Amygdala (tissue), 56 donors: ENCODE data around the gene RFNG.

Experiments used
- DNase-seq, 56 donors: peaks; one replicate each; lab custom pipeline; 2025; lab: John Stamatoyannopoulos, UW

The RFNG gene

DNA sequence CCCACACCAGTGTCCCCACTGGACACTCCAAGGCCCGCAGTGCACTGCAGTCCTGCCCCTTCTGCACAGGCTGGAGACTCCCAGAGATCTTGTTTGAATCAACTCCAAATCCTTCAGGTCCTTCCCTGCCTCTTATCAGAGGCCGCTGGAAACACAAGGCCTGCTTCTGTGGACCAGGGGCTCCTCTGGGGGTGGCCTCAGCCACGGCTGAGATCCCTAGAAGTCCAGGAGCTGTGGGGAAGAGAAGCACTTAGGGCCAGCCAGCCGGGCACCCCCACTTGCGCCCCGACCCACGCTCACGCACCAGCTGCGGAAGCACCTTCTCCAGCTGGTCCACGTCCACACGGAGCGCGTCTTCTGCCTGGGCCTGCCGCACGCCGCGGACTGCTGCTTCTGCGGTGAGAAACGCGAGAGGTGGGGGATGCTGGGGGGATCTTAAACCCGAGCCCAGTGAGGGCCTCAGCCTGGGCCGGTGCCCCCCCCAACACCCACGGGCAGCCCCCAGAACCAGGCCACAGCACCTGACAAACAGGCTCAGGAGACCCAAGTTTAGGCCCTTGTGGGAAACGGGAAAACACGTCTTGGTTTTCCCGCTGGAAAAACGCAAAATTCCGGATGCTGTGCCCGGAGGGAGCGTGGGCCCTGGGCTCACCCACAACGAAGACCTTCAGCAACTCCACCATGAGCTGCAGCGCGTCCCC is 32.5 kb downstream of the RFNG start:
- DNase-seq = no peak

- DNase-seq = no peak
Observed at GRCh38 chr17:82018152-82018988, 33.2 kb downstream of the RFNG start.

DNA sequence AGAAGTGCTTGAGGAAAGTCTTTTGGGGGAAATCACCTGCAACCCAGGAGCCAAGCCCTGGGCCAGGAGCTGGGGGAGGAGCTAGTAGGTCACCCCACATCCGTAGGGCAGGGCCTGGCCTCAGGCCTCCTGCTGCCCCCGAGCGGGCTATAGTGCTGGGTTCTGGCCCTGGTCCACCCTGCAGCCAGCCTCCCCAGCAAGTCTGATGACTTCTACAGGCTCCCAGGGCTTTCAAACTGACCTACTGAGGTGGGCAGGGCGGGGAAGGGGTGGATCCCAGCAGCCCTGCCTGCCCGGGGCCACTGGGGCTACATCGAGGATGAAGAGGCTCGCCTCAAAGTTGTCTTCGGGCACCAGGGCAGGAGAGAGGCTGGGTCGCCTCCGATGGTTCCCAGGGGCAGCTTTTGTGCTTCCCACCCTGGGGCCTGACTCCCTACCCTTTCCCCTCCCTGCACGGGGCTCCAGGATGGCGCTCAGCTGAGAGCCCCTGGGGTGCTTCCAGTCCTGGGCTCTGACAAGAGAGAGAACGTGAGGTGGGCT is 33.9 kb downstream of the RFNG start:
- DNase-seq = no peak

DNA sequence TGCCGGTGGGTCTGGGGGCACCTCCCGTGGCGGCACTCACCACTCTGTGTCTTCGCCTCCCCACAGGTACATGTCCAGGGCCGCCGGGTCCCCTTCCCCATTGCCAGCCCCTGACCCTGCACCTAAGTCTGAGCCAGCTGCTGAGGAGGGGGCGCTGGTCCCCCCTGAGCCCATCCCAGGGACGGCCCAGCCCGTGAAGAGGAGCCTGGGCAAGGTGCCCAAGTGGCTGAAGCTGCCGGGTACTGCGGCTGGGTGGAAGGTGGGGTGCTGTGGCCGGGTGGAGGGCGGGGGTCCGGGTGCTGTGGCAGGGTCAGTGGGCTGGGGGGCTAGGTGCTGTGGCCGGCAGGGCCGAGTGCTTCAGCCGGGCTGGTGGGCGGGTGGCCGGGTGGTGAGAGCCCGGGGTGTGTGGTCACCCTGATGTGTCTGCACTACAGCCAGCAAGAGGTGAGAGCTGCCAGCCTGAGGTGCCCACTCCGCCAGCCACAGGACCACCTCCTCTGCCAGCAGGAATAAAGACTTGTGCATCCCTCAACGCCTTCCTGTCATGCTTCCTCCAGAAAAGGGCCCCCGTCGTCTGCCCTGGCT is 34.6 kb downstream of the RFNG start:
- no peak for DNase-seq

DNA sequence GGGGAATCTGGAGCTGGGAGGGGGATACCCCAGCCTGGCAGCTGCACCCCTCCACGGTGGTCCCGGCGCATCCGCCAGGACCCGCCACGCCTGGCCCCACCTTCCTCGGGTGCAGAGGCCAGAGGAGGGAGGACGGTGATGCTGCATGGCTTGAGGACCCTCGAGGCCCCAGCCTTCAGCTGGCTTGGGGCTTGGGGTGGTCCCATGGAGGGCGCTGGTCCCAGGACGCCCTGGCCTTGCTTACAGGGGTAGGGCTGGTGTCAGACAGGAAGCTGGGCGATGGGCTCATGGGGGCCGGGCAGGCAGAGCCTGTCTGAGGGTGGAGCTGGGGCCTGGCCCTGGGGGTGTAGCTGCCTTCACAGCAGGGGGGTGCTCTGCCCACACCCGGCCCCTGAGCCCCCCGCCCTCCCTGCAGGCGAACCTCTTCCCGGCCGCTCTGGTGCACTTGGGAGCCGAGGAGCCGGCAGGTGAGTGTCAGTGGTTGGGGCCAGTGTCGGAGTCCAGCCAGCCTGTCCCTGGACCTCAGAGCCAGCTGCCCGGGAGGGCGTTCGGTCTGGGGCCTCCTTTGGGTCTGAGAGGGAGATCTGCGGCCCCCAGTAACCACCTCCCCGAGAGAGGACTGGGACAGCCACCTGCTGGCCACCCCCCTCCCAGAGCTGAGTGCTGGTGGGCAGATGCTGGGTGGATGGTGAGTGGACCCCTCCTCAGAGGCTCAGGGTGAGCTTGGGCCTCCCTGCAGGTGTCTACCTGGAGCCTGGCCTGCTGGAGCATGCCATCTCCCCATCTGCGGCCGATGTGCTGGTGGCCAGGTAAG is 35.3 kb downstream of the RFNG start:
- DNase-seq = no peak

DNA sequence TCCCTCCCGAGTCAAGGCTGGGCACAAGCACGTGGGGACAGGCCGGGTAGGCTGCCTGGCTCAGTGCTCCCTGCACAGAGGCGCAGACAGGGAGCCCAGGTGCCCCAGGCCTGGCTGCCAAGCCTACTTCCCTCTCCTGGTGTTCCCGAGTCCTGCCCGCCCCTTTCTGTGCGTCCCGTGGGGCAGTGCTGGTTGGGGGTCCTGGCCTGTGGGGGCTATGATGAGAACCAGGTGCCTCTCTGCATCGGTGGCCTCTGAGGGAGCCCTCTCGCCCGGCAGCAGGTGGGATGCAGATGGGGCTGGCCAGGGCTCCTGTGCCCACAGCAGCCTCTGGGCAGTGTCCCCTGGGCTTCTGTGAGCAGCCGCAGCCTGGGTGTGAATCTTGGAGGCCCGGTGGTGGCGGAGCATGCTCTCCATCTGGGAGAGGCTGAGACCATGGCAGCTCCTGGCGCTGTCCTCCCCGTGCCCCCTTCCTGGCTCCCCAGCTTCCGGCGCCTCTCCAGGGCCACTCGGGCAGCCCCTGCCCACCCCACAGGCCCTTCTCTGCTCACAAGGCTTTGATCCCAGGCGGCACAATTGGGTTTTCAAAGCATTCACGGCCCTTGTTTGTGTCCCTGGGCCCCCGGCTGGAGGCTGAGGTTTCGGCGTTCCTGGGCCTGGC is 36.2 kb downstream of the RFNG start:
- no peak for DNase-seq

GRCh38 chr17:82014971-82015310 is 36.7 kb downstream of the RFNG start:
- no peak for DNase-seq

GRCh38 chr17:82014432-82014831 is 37.2 kb downstream of the RFNG start:
- peak in 20 of 56 donors; percentile 9 to 56 (median 28) for DNase-seq

DNA sequence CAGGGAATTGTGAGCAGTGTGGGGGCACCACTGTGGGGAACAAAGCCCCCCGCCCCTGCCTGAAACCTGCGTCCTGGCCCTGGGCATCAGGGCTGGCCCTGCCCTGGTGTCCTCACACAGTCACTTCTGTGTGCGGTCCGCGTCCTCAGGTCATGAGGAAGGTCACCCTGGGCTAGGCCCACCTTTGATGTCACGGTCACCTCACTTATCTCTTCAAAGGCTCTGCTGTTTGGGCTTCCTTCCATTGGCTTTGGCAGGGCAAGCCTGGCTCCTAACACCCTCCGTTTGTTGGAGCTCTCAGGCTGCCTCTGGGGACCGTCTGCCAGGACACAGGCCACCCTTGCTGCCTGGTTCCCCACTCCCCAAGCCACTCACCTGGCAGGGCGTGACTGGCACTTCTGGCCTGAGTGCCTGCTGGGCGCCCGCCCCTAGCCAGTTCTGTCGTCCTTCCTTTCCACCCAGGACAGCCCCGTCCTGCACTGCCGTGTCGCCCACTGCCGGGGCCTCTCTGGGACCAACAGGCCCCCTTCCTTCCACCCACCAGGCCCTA is 37.8 kb downstream of the RFNG start:
- no peak for DNase-seq

DNA sequence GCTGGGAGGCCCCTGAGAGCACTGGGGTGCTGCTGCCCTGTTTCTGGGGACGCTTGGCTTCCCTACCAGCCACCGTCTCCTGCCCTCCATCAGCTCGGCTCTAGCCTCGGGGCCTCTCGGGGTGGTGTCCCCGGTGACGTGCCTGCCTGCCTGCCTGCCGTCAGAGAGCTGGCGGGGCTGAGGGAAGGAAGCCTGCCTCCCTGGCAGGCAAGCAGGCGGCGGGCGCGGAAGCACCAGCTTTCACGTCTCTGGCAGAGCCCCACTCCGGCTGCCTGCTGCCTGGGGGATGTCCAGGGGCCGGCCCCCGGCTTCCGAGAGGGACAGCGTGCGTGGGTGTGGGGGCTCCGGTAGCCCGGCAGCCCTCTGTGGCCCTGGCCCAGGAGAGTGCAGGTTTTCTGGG is 38.3 kb downstream of the RFNG start:
- DNase-seq = peak in 29 of 56 donors; percentile 14 to 85 (median 47)

DNA sequence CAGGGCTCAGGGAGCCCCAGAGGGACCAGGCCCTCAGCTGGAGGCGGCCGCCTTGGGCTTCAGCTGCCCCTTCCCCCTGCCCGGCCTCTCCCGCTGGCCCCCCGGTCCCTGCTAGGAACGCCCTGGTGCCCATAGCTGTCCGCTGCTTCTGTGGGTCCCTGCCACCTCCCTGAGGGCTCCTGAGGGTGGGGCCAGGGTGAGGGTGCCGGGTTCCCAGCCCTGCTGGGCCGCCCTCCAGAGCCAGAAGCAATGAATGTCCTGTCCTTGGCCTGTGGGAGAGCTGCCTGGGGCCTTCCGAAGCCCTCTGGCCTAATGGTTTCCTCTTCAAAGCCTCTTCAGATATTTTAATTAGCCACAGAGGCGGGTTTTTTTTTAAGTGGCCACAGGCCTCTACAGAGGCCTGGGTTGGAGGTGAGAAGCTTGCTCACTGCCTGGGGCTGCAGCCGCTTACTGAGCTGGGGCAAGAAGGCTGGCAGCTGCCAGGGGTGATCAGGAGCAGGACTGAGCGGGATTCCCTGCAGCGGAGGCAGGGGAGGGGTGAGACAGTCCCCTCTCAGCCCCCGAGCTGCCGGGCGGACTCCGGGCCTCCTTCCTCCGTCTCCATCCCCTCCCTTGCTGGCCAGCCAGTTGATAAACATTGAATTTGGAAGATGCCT is 38.8 kb downstream of the RFNG start:
- peak in 1 of 56 donors; percentile 27 for DNase-seq

DNA sequence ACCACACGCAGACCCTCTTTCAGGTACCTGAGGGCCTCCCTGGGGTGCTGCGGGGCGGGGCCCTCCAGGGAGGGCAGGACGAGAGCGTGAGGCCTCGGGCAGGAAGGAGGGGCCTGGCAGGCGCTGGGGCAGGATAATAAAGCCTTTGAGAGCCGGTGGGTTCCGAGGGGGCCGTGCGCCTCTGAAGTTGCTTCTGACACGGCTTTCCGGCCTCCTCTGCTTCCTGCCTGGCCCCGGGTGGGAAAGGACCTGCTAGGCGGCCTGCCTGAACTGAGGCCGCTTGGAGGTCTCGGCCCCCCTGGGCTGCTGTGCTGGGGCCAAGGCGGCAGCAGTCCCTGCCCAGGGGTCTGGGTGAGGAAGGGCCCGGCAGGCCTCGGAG is 39.4 kb downstream of the RFNG start:
- no peak for DNase-seq

- DNase-seq = no peak
Observed at GRCh38 chr17:82011617-82012187, 39.9 kb downstream of the RFNG start.

- no peak for DNase-seq
Observed at GRCh38 chr17:82010575-82011525, 40.8 kb downstream of the RFNG start.

- no peak for DNase-seq
Observed at GRCh38 chr17:82009413-82009812, 42.2 kb downstream of the RFNG start.

DNA sequence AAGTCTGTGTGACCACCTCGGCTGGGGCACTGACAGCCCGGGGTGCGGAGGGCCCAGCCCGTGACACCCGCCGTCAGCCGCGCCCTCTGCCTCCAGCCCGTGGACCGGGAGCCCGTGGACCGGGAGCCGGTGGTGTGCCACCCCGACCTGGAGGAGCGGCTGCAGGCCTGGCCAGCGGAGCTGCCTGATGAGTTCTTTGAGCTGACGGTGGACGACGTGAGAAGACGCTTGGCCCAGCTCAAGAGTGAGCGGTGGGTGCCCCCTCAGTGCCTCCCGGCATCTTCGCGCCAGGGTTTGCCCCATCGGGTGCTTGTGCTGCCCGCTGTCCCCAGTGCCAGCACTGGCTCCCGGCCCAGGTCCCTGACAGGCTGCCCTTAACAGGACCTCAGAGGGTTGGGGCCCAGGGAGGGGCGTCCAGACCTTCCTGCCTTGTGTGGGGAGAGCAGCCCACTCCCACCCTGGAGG is 42.6 kb downstream of the RFNG start:
- DNase-seq = peak in 3 of 56 donors; percentile 11 to 25 (median 23)

DNA sequence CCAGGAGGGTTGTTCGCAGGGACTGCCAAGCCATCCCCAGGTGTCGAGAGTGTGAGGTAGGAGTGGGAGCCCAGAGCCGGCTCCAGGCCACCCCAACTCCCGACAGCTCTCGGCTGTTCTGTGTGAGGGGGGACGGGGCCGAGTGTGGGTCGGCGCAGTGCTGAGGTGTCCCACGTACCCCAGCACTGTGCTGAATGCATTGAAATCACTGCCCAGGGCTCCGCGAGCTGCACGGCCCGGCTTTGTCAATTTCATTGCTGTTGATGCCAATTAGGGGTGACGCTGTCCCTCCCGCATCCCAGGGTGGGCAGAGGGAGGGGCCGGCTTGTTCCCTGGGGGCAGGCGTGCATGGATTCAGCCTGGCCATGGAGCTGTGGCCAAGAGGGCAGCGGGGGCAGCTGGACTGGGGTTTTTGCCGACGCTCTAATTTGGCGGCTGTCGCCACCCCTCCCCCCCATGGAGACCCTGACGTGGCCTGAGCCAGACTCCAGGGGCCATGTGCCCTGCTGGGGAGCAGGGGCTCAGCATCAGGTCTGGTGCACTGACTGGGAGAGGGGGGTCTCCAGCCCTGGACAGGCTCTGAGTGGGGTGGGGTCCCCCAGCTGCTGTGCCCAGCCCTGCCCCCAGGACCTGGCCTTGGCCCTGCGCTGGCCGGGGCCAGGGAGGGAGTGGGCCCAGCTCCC is 43.2 kb downstream of the RFNG start:
- DNase-seq = no peak
